ENCODE results near the gene CDK14.

DNA sequence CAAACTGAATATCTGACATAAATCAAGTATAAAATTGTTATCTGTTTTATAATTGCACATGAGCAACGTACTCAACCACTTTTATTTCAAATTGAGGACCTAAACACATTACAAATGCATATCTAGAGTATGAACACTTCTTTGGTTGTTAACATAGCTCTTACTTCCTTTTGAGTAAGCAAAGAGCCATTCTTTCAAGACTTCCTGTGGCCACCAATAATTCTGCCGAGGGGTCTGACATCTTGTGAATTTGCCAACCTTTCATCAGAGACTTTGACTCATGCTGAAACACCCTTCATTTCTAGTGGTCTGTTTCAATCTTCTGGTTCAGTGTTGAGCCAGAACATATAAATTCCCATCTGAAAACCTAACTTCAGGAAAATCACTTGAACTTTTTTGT lies 59.4 kb downstream of the CDK14 start:
- TF ChIP-seq, protein P1, sequence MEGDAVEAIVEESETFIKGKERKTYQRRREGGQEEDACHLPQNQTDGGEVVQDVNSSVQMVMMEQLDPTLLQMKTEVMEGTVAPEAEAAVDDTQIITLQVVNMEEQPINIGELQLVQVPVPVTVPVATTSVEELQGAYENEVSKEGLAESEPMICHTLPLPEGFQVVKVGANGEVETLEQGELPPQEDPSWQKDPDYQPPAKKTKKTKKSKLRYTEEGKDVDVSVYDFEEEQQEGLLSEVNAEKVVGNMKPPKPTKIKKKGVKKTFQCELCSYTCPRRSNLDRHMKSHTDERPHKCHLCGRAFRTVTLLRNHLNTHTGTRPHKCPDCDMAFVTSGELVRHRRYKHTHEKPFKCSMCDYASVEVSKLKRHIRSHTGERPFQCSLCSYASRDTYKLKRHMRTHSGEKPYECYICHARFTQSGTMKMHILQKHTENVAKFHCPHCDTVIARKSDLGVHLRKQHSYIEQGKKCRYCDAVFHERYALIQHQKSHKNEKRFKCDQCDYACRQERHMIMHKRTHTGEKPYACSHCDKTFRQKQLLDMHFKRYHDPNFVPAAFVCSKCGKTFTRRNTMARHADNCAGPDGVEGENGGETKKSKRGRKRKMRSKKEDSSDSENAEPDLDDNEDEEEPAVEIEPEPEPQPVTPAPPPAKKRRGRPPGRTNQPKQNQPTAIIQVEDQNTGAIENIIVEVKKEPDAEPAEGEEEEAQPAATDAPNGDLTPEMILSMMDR (IDR thresholded peaks at IDR 0.05; ENCODE audit: low read length), result no peak
- no peak for TF ChIP-seq EZH2 (optimal IDR thresholded peaks at IDR 0.05; ENCODE audit: low read depth, low read length)
- TF ChIP-seq EZH2phosphoT487 (IDR thresholded peaks at IDR 0.05; ENCODE audit: low read length), result no peak
